Stimulated activated naive CD4-positive, alpha-beta T cell treated with Interleukin-2 at 50 U/mL for 16 hours (primary cell): ENCODE results near the gene C14orf93.
"Not testable (repeated sequence)": the region's sequence is repeated elsewhere in the genome, so short reads cannot be mapped to it uniquely, and the experiment has no call there.

ENCODE experiments used
- DNase-seq: peaks from one replicate; lab custom pipeline; 2025; lab: John Stamatoyannopoulos, UW

Gene C14orf93

GRCh38 chr14:23020143-23021128 lies 10.5 kb upstream of the C14orf93 start:
- no peak for DNase-seq

DNA sequence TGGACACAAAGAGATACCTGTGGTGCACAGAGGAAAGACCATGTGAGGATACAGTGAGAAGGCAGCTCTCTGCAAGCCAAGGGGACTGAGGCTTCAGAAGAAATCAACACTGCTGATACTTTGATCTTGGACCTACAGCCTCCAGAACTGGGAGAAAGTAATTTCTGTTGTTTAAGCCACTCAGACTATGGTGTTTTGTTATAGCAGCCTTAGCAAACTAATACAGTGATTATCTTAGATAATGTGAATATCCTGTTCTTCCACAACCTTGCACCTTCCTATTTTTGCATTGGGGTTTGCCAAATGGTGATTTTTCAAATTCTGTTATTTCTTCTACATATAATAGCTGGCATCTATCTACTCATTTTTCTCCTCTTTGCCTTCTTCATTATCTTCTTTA lies 8.2 kb upstream of the C14orf93 start:
- no peak for DNase-seq

GRCh38 chr14:23017091-23017490 lies 7.1 kb upstream of the C14orf93 start:
- no peak for DNase-seq

DNA sequence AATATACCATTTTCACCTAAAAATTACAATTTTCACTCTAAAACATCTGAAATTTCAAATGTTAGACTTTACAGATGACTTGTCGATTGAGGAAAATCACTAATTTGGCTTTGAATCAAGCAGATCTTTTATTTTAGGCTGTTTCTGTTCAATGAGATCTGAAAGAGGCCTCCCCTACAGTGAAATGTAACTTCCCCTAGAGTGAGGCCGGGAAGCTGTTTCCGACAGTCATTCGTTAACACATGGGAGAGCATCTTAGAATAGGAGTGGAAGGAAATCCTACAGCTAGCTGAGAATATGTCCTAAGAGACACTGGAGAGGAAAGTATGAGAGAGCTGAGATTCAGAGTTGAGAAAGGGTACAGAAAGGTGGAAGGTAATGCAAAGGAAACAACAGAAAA lies 5.7 kb upstream of the C14orf93 start:
- no peak for DNase-seq

- not testable (repeated sequence) for DNase-seq
Measured at GRCh38 chr14:23013749-23014054, 3.8 kb upstream of the C14orf93 start.

DNA sequence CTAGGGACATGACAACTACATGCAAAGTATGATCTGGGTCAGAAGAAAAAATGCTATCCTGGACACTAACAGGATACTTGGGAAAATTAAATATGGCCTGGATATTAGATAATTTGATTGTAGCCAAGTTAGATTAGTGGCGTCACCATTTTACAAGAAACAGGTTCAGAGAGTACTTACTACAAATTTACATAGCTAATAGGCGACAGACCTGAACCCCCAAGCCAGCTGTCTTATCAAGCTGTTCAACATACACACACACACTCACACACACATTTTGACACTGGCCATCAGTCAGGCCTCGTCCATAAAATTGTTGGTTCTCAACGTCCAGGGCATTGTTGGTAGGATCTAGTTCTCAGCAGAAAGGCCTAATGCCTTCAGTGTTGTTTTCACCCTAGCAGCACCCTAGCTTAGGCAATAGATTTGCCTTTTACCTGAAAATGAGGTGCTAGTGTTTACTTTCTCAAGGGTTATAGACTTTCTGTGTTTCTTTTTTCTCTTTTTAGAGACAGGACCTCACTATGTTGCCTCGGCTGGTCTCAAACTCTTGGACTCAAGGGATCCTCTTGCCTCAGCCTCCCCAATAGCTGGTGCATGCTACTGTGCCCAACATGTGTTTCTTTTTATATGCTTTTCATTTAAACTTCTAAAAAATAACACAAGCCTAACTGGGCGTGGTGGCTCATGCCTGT lies 3.3 kb upstream of the C14orf93 start:
- DNase-seq, result no peak

DNA sequence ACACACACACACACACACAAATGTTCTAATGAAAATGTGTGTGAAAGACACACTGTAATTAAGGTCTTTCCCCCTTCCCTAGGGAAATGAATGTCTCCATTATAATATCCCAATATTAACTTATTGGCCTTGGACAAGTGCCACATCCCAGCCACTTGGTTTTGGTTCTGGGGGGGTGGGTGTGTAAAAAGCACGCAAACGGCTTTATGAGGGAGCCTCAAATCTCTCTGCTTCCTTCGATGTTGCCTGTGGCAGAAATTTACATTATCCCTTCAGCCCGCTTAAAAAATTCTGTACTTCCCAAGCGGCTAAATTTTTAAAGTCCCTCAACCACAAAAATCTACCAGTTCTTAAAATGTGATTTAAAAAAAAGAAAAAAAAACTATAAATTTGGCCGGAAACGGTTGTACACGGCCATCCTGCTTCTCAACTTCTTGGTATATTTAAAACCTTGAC lies 432 bp downstream of the C14orf93 start:
- DNase-seq, result no peak

- no peak for DNase-seq
Measured at GRCh38 chr14:23008831-23009230, 1.1 kb downstream of the C14orf93 start.

GRCh38 chr14:23006544-23007419 lies 3.2 kb downstream of the C14orf93 start:
- peak; percentile 97 for DNase-seq

GRCh38 chr14:23006188-23006534 lies 3.8 kb downstream of the C14orf93 start:
- no peak for DNase-seq

GRCh38 chr14:23005451-23006187 lies 4.3 kb downstream of the C14orf93 start:
- no peak for DNase-seq

DNA sequence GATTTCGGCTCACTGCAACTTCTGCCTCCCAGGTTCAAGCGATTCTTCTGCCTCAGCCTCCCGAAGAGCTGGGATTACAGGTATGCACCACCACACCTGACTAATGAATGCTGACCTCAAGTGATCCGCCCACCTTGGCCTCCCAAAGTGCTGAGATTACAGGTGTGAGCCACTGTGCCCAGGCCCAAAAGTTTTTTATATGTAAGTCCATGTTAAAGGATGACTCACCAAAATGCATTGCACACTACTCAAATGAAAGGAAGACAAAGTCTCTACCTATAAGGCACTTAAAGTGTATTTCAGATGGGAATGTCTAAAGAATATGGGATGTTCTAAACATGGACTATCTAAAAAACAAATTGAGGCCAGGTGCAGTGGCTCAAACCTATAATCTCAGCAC lies 5.7 kb downstream of the C14orf93 start:
- not testable (repeated sequence) for DNase-seq

- DNase-seq, result no peak
Measured at GRCh38 chr14:23002592-23002991, 7.4 kb downstream of the C14orf93 start.

- no peak for DNase-seq
Measured at GRCh38 chr14:23000860-23001259, 9.1 kb downstream of the C14orf93 start.

- DNase-seq, result no peak
Measured at GRCh38 chr14:22998329-22999012, 11.5 kb downstream of the C14orf93 start.

DNA sequence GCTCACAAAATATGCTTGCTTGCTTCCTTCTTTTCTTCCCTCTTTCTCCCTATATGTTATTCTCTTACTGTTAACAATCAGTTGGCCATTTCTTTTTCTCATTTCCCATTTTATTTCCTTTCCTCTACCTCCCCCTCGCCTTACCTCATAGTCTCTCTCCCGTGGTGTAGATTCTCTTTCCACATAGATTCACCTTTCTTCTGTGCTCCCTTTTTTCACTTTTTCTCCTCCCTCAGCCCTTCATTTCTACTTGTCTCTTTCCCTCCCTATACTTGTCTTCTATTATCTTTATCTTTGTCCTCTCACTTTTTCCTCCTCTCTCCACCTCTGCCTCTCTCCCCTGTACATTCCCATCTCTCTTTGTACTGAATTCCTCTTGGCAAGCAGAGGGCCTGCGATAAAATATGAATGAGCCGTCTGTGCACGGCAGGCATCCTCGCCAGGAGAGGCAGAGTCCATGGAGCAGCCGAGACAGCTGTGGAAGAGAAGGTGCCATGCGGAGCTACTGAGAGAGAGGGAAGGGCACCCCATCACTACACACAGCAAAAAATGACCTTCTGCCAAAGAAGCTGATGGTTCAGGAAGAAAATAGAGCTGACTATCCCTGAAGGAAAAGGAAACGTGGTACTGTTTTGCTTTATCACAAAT lies 12.1 kb downstream of the C14orf93 start:
- no peak for DNase-seq

- no peak for DNase-seq
Measured at GRCh38 chr14:22996768-22997654, 12.9 kb downstream of the C14orf93 start.

DNA sequence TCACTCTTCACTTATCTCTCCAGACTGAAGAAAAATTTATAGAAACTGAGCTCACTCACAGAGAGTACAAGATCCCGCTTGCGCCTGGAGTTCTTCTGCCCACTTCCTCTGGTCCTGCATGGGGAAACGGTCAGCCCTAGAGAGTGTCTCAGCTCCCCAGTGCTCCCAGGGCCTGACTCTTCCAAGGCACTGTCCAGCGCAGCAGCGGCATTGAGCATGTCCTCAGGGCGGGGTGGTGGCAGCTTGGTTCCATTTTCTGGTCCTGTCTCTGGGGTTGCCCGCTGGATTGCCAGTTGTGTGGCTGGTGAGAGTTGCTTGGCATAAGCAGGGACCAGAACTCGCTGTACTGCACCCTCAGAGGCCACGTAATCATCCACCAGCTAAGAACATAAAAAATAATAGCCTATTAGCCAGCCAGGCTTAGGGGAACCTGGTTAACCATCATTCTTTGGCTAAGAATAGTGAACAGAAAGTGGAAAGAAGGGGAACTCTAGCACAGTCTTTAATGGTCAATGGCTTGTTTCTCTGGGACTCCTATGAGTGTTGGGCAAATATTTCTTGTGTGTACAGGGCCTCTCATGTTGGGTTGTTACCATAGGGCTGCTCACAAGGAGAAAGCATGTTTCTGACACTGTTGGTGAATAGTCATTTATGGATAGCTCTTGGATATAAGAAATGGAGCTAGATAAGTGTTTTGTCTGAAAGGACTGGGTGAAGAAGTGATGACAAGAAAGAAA lies 13.9 kb downstream of the C14orf93 start:
- no peak for DNase-seq

DNA sequence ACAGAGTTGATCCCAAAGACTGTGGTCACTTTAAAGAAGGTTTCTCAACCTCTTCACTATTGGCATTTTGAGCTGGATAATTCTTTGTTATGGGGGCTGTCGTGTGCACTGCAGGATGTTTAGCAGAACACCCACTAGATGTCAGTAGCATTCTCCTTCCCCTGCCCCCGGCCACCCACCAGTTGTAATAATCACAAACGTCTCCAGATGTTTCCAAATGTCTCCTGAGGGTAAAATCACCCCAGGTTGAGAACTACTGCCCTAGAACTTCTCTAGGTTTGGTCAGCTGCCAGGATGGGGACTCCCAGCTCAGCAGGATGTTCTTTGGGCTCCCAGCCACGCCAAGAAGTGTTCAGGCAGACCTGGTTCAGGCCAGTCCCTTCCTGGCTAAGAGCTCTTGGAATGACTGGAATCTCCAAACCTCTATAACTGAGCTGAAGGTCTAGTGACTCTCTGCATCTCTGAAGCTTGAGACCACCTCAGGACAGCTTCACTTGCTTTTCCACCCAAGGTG lies 15.1 kb downstream of the C14orf93 start:
- no peak for DNase-seq
